Ascending aorta (tissue), 2 donors: ENCODE results near the gene WEE1. TPM values are rescaled to one million over a fixed set of nuclear protein-coding genes. Genes with fewer than 3 reads are reported as not detected.
A peak's percentile ranks its signal among the peaks of the same experiment; 100 is the strongest.

Source experiments
- DNase-seq, 2 donors: peaks; one replicate each; pipeline ENCODE4 v3.0.0-alpha.2; 2019; ENCODE audit warnings: low spot score in 2 of 2
- H3K27ac ChIP-seq, 2 donors: fragments of 200-600 bp; sonication (generic); one replicate each; pipeline ENCODE4 v1.5.1; 2016 to 2017; ENCODE audit warnings: mild to moderate bottlenecking in 1 of 2
- H3K27me3 ChIP-seq: fragments of 200-600 bp; sonication (generic); one replicate; pipeline ENCODE4 v1.5.1; 2017
- H3K36me3 ChIP-seq, 2 donors: fragments of 200-600 bp; sonication (generic); one replicate each; pipeline ENCODE4 v1.5.1; 2016
- H3K4me1 ChIP-seq, 2 donors: fragments of 200-600 bp; sonication (generic); one replicate each; pipeline ENCODE4 v1.5.1; 2016 to 2017; ENCODE audit warnings: mild to moderate bottlenecking in 1 of 2
- H3K4me3 ChIP-seq, 2 donors: fragments of 200-600 bp; sonication (generic); one replicate each; pipeline ENCODE4 v1.5.1; 2016 to 2017; ENCODE audit warnings: mild to moderate bottlenecking in 1 of 2
- H3K9me3 ChIP-seq, 2 donors: fragments of 200-600 bp; sonication (generic); one replicate each; pipeline ENCODE4 v1.5.1; 2016
- intact Hi-C: fragments of 100-400 bp; cut with DNase I; formaldehyde crosslinking; loops from one replicate; pipeline ENCODE4 v1.15.1; 2023
- total RNA-seq: library from RNA; depleted of rRNA; stranded (reverse); fragments of >200 nt; gene quantifications from one replicate; pipeline ENCODE4 v1.1.0, GENCODE V29; 2016
- TF ChIP-seq, protein P1 (sequence below), 3 experiments: fragments of 200-600 bp in 2 of 3; fragments of 450-650 bp in 1 of 3; sonication (generic) in 2 of 3; IDR thresholded peaks; one replicate each; pipeline ENCODE4 v1.5.1; 2016 to 2019; ENCODE audit warnings: antibody characterized with exemption in 3 of 3, mild to moderate bottlenecking in 1 of 3, moderate library complexity in 1 of 3

Gene WEE1
- total RNA-seq, 1 donor from 2014 or later: 20.8 TPM

DNA sequence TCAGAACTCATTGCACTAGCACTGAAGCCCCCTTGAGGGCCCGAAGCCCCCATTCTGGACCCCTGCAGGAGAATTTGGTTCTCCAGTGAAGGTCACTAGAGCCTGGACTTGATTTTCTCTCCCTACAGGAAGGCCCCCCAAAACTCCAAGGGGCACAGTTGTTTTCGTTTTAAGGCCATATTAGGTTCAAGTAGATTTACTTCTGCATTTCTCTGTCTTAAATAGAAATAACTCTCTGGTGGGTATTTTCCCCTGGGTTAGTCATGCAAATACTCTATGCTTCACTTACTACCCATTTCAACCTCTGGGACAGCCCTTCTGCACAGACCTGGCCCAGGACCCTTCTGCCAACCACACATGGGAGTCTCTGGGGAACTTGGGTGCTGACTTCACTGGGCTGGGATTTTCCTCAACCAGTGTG, 41.6 kb downstream of the WEE1 start:
- Histone ChIP-seq H3K9me3 (no peaks in the 10 kb centered on the region), H3K36me3 (no peaks in the 10 kb centered on the region), H3K4me1 (peaks cover 2 to 23% of the 10 kb centered on the region in 2 donors), H3K27ac (peak overlapping the region; percentile 98 to 99), H3K4me3 (peak overlapping the region; percentile 68 to 73), H3K27me3 (no peaks in the 10 kb centered on the region)
- peak in 1 of 2 donors; percentile 62 for DNase-seq
- TF ChIP-seq, protein P1, sequence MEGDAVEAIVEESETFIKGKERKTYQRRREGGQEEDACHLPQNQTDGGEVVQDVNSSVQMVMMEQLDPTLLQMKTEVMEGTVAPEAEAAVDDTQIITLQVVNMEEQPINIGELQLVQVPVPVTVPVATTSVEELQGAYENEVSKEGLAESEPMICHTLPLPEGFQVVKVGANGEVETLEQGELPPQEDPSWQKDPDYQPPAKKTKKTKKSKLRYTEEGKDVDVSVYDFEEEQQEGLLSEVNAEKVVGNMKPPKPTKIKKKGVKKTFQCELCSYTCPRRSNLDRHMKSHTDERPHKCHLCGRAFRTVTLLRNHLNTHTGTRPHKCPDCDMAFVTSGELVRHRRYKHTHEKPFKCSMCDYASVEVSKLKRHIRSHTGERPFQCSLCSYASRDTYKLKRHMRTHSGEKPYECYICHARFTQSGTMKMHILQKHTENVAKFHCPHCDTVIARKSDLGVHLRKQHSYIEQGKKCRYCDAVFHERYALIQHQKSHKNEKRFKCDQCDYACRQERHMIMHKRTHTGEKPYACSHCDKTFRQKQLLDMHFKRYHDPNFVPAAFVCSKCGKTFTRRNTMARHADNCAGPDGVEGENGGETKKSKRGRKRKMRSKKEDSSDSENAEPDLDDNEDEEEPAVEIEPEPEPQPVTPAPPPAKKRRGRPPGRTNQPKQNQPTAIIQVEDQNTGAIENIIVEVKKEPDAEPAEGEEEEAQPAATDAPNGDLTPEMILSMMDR (IDR thresholded peaks at IDR 0.05): no peak
- intact Hi-C loops: loop anchor here (10.0 kb wide), 1 partner anchor 360 kb away; no protein-coding TSS in a partner anchor

DNA sequence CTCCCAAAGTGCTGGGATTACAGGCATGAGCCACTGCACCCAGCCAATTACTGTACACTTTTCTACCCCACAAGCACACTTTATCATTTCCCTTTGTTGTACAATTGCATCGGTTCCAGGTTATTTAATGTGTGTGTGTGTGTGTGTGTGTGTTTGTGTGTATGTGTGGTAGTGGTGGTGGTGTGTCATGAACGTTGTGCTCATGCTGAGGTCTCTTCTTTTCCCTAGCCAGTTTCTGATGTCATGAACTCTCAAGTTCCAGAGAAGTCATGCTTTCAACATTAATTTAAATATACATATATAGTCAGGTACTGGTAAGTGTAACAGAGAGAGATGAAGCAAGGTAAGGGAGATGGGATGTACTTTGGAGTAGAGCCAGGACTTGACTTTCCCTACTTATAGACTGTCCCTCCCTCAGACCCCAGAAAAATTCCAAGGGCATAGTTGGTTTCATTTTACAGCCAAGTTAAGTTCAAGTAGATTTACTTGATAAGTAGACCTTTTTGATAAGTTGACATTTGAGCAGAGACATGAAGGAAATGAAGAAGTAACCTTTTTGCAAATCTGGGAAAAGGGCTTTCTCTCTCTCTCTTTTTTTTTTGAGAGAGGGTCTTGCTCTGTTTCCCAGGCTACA, 42.7 kb downstream of the WEE1 start:
- H3K4me3 ChIP-seq: no peak overlapping the region
- H3K9me3 ChIP-seq: no peaks in the 10 kb centered on the region
- TF ChIP-seq, protein P1 (IDR thresholded peaks at IDR 0.05): no peak
- intact Hi-C loops: loop anchor here (10.0 kb wide), 1 partner anchor 359 kb away; no protein-coding TSS in a partner anchor
- H3K4me1 ChIP-seq: peaks cover 2 to 23% of the 10 kb centered on the region in 2 donors
- peak overlapping the region in 1 of 2 donors; percentile 99 for H3K27ac ChIP-seq
- no peaks in the 10 kb centered on the region for H3K27me3 ChIP-seq
- DNase-seq: no peak
- no peaks in the 10 kb centered on the region for H3K36me3 ChIP-seq

DNA sequence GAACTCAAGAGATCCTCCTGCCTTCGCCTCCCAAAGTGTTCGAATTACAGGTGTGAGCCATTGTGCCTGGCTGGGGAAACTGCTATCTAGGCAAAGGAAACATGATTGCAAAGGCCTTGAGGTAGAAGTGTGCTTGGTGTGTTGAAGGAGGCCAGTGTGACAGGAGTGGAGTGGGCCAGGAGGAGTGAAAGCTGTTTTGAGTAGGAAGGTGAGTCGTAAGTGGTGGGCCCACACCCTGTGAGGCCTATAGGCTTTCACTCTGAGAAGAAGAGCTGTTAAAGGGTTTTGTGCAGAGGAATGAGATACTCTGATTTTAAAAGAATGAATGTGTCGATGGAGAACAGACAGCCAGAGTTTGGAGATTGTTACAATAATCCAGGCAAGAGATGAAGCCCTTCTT, 43.4 kb downstream of the WEE1 start:
- no peaks in the 10 kb centered on the region for H3K36me3 ChIP-seq
- intact Hi-C loops: loop anchor here (10.0 kb wide), 1 partner anchor 358 kb away; no protein-coding TSS in a partner anchor
- H3K27me3 ChIP-seq: no peaks in the 10 kb centered on the region
- H3K4me1 ChIP-seq: peaks cover 2 to 23% of the 10 kb centered on the region in 2 donors
- no peaks in the 10 kb centered on the region for H3K9me3 ChIP-seq
- H3K4me3 ChIP-seq: no peak overlapping the region
- DNase-seq: no peak
- TF ChIP-seq, protein P1 (IDR thresholded peaks at IDR 0.05): no peak
- no peak overlapping the region for H3K27ac ChIP-seq

DNA sequence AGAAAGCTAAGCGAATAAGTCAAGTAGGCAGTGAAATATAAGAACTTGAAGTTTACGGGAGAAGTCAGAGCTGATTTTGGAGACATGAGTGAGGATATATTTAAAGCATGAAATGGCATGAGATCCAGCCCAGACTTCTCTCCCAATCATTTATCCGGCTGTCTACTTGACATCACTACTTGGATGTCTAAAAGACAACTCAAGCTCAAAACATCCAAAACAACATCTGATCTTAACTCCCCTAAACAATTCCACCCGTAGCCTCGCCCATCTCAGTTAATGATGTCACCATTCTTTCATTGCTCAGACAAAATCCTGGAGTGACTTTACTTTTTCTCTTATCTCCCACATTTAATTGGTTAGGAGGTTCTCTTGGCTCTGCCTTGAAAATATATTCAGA, 44.5 kb downstream of the WEE1 start:
- TF ChIP-seq, protein P1 (IDR thresholded peaks at IDR 0.05): no peak

DNA sequence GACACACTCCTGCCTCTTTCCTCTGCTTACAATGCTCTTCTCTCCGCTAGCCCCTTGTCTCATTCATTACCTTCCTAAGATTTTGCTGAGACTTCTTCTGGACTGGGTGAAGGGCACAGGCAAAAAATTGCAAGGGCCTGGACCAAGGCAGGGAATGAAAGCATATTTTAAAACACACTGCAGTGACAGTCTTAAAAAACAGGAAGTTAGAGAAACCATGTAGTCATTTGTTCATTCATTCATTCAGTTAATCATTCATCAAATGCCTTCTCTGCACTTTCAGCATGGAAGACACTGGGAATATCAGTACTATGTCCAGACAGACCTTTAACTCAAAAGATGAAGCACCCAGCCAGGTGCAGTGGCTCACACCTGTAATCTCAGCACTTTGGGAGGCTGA, 45.5 kb downstream of the WEE1 start:
- TF ChIP-seq, protein P1 (IDR thresholded peaks at IDR 0.05): no peak
- no peak for DNase-seq
- Histone ChIP-seq H3K36me3 (no peaks in the 10 kb centered on the region), H3K27ac (no peak overlapping the region), H3K27me3 (no peaks in the 10 kb centered on the region), H3K9me3 (no peaks in the 10 kb centered on the region), H3K4me3 (no peak overlapping the region), H3K4me1 (peaks cover 0 to 13% of the 10 kb centered on the region in 2 donors)
- intact Hi-C loops: loop anchor here (10.0 kb wide), 1 partner anchor 356 kb away; no protein-coding TSS in a partner anchor

More for the DNA sequence above, 44.5 kb downstream of the WEE1 start:
- Histone ChIP-seq H3K27ac (peak overlapping the region in 1 of 2 donors; percentile 31), H3K36me3 (no peaks in the 10 kb centered on the region), H3K9me3 (no peaks in the 10 kb centered on the region), H3K27me3 (no peaks in the 10 kb centered on the region), H3K4me1 (peaks cover 0 to 18% of the 10 kb centered on the region in 2 donors), H3K4me3 (no peak overlapping the region)
- DNase-seq: no peak
- intact Hi-C loops: loop anchor here (10.0 kb wide), 1 partner anchor 357 kb away; no protein-coding TSS in a partner anchor
